Esophagus squamous epithelium (tissue), 4 donors: ENCODE data around the gene USP26.

Experiments
- POLR2A ChIP-seq, 4 donors: fragments of 450-650 bp; IDR thresholded peaks; one replicate each; pipeline ENCODE4 v1.6.1; 2017; ENCODE audit warnings: antibody characterized with exemption in 4 of 4, mild to moderate bottlenecking in 4 of 4, moderate library complexity in 3 of 4
- TF ChIP-seq, protein P1 (sequence below), 6 experiments: fragments of 450-650 bp in 4 of 6; fragments of 200-600 bp in 2 of 6; sonication (generic) in 2 of 6; IDR thresholded peaks; one replicate each; pipeline ENCODE4 v1.5.1; 2016 to 2019; ENCODE audit warnings: antibody characterized with exemption in 6 of 6, mild to moderate bottlenecking in 4 of 6, moderate library complexity in 4 of 6

GRCh38 chrX:133089411-133089810, 7.5 kb downstream of the USP26 start:
- TF ChIP-seq, protein P1, sequence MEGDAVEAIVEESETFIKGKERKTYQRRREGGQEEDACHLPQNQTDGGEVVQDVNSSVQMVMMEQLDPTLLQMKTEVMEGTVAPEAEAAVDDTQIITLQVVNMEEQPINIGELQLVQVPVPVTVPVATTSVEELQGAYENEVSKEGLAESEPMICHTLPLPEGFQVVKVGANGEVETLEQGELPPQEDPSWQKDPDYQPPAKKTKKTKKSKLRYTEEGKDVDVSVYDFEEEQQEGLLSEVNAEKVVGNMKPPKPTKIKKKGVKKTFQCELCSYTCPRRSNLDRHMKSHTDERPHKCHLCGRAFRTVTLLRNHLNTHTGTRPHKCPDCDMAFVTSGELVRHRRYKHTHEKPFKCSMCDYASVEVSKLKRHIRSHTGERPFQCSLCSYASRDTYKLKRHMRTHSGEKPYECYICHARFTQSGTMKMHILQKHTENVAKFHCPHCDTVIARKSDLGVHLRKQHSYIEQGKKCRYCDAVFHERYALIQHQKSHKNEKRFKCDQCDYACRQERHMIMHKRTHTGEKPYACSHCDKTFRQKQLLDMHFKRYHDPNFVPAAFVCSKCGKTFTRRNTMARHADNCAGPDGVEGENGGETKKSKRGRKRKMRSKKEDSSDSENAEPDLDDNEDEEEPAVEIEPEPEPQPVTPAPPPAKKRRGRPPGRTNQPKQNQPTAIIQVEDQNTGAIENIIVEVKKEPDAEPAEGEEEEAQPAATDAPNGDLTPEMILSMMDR (IDR thresholded peaks at IDR 0.05) = no peak
- TF ChIP-seq POLR2A (IDR thresholded peaks at IDR 0.05) = no peak
